Tibial nerve (tissue), 4 donors: ENCODE data around the gene TNFRSF18. TPM values are rescaled to one million over a fixed set of nuclear protein-coding genes. Genes with fewer than 3 reads are reported as not detected.

Source experiments
- DNase-seq, 2 donors: peaks; one replicate each; pipeline ENCODE4 v3.0.0-alpha.2; 2019; ENCODE audit warnings: low spot score in 2 of 2
- H3K27ac ChIP-seq, 4 donors: fragments of 200-600 bp; sonication (generic) in 3 of 4; one replicate each; pipeline ENCODE4 v1.5.1; 2017 to 2019; ENCODE audit warnings: mild to moderate bottlenecking in 1 of 4
- H3K27me3 ChIP-seq, 2 donors: fragments of 200-600 bp; sonication (generic) in 1 of 2; one replicate each; pipeline versions ENCODE4 v1.5.1 to v1.6.0; 2017 to 2019
- H3K36me3 ChIP-seq, 3 donors: fragments of 200-600 bp; sonication (generic); one replicate each; pipeline ENCODE4 v1.5.1; 2018 to 2019
- H3K4me1 ChIP-seq, 4 donors: fragments of 200-600 bp; sonication (generic) in 3 of 4; one replicate each; pipeline ENCODE4 v1.5.1; 2017 to 2019
- H3K4me3 ChIP-seq, 4 donors: fragments of 200-600 bp; sonication (generic) in 3 of 4; one replicate each; pipeline ENCODE4 v1.5.1; 2017 to 2019; ENCODE audit warnings: mild to moderate bottlenecking in 1 of 4, moderate library complexity in 1 of 4
- H3K9me3 ChIP-seq, 4 donors: fragments of 200-600 bp; sonication (generic) in 3 of 4; one replicate each; pipeline ENCODE4 v1.5.1; 2017 to 2019
- CTCF ChIP-seq, 5 experiments: fragments of 200-600 bp in 3 of 5; fragments of 450-650 bp in 2 of 5; sonication (generic) in 3 of 5; IDR thresholded peaks; one replicate each; pipeline ENCODE4 v1.5.1; 2016 to 2019; ENCODE audit warnings: antibody characterized with exemption in 5 of 5, mild to moderate bottlenecking in 3 of 5, moderate library complexity in 2 of 5
- EP300 ChIP-seq, 2 donors: sonication (generic); formaldehyde crosslinking; IDR thresholded peaks; one replicate each; pipeline ENCODE4 v1.6.1; 2017; ENCODE audit warnings: antibody characterized with exemption in 2 of 2, mild to moderate bottlenecking in 1 of 2
- POLR2A ChIP-seq, 2 donors: fragments of 450-650 bp; IDR thresholded peaks; one replicate each; pipeline ENCODE4 v1.6.1; 2017; ENCODE audit warnings: antibody characterized with exemption in 2 of 2, mild to moderate bottlenecking in 2 of 2, moderate library complexity in 2 of 2
- WGBS, 2 donors: methylation state at CpG; one replicate each; pipeline ENCODE4 v1.1.5; 2018; 5-methylcytosine and 5-hydroxymethylcytosine counted together
- total RNA-seq, 4 donors: library from RNA; depleted of rRNA; stranded (reverse); fragments of >200 nt; gene quantifications; one replicate each; pipeline ENCODE4 v1.1.0, GENCODE V29; 2016

Gene TNFRSF18
- total RNA-seq, 4 donors from 2014 or later = 0.44 TPM; not detected in 3

GRCh38 chr1:1222575-1223225 lies 16.3 kb upstream of the TNFRSF18 start:
- no peak overlapping the region for H3K4me3 ChIP-seq
- H3K36me3 ChIP-seq = peaks cover 5 to 100% (median 19%) of the 10 kb centered on the region in 3 donors
- no peaks in the 10 kb centered on the region for H3K27me3 ChIP-seq
- 91 to 96% methylated on average over 40 to 42 of the region's 44 CpGs for WGBS, 2 donors
- DNase-seq = no peak
- no peaks in the 10 kb centered on the region for H3K4me1 ChIP-seq
- H3K27ac ChIP-seq = no peak overlapping the region
- H3K9me3 ChIP-seq = no peaks in the 10 kb centered on the region
- TF ChIP-seq CTCF (IDR thresholded peaks at IDR 0.05) (no peak), EP300 (IDR thresholded peaks at IDR 0.05) (no peak), POLR2A (IDR thresholded peaks at IDR 0.05) (no peak)

DNA sequence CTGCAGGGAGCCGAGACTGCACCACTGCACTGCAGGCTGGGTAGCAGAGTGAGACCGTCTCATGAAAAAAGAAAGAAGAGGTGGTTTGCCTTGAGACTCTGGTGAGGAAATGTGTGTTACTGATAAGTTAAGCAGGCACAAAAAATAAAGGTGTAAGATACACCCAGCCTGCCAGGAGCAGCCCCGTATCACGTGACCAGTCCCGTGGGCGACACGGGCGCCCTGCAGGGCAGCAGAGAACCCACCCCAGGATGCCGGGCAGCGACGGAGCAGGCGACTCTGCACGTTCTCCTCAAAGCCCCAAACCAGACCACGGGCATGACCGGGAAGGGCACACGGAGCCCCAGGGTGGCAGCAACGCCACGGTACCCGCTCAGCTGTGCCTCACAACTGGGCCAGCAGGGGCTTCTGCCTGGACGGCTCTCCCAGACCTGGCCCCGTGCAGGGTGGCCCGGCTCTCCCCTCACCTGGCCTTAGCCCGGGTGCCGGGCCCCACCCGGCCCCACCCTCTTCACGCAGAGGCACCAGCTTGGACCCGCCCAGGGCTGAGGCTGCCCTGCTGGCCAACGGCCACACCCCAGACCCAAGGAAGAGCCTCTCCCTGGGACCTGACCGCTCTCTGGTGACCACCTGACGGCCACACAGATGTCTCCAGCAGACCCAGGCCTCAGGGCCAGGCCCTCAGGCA lies 15.6 kb upstream of the TNFRSF18 start:
- WGBS, 2 donors = 86 to 90% methylated on average over 19 of the region's 30 CpGs
- no peak for DNase-seq
- no peaks in the 10 kb centered on the region for H3K9me3 ChIP-seq
- no peak overlapping the region for H3K4me3 ChIP-seq
- peaks cover 5 to 100% (median 12%) of the 10 kb centered on the region in 3 donors for H3K36me3 ChIP-seq
- H3K27ac ChIP-seq = no peak overlapping the region
- no peaks in the 10 kb centered on the region for H3K27me3 ChIP-seq
- H3K4me1 ChIP-seq = no peaks in the 10 kb centered on the region
- TF ChIP-seq POLR2A (IDR thresholded peaks at IDR 0.05) (no peak), CTCF (IDR thresholded peaks at IDR 0.05) (no peak)

DNA sequence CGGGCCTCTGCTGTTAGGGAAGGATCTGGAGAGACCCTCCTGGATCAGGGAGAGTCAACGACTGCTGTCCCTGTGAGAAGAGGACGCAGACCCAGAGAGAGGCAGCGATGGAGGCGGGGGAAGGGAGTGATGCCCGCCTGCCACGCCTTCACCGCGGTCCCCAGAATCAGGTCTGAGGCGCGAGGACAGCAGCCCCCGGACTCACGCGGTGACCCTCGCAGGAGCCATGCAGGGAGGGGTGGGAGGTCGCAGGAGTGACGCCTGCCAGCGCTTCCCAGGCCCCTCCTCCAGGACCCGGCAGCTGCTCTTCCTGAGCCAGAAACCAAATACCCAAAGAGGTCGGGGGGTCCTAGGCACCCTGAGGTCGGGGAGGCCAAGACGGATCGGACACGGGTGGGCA lies 13.8 kb upstream of the TNFRSF18 start:
- 84 to 89% methylated on average over 23 to 24 of the region's 24 CpGs for WGBS, 2 donors
- no peak overlapping the region for H3K4me3 ChIP-seq
- no peaks in the 10 kb centered on the region for H3K27me3 ChIP-seq
- DNase-seq = no peak
- H3K4me1 ChIP-seq = no peaks in the 10 kb centered on the region
- no peak overlapping the region for H3K27ac ChIP-seq
- TF ChIP-seq CTCF (IDR thresholded peaks at IDR 0.05) (no peak), POLR2A (IDR thresholded peaks at IDR 0.05) (no peak), EP300 (IDR thresholded peaks at IDR 0.05) (no peak)
- H3K36me3 ChIP-seq = peaks cover 5 to 100% (median 11%) of the 10 kb centered on the region in 3 donors
- H3K9me3 ChIP-seq = no peaks in the 10 kb centered on the region

- WGBS, 2 donors = 92 to 93% methylated on average over 19 to 20 of the region's 20 CpGs
- Histone ChIP-seq H3K4me1 (peaks cover 0 to 8% (median under 1%) of the 10 kb centered on the region in 4 donors), H3K27me3 (no peaks in the 10 kb centered on the region), H3K27ac (no peak overlapping the region), H3K4me3 (no peak overlapping the region), H3K36me3 (peaks cover 5 to 98% (median 11%) of the 10 kb centered on the region in 3 donors), H3K9me3 (no peaks in the 10 kb centered on the region)
- DNase-seq = no peak
- no peak for TF ChIP-seq POLR2A (IDR thresholded peaks at IDR 0.05)
- no peak for TF ChIP-seq CTCF (IDR thresholded peaks at IDR 0.05)
- no peak for TF ChIP-seq EP300 (IDR thresholded peaks at IDR 0.05)
Observed at GRCh38 chr1:1219341-1219740, 12.9 kb upstream of the TNFRSF18 start.

GRCh38 chr1:1218524-1219200 lies 12.3 kb upstream of the TNFRSF18 start:
- Histone ChIP-seq H3K4me3 (no peak overlapping the region), H3K27me3 (no peaks in the 10 kb centered on the region), H3K9me3 (no peaks in the 10 kb centered on the region), H3K36me3 (peaks cover 3 to 91% (median 11%) of the 10 kb centered on the region in 3 donors), H3K4me1 (peaks cover 0 to 15% (median 4%) of the 10 kb centered on the region in 4 donors), H3K27ac (no peak overlapping the region)
- TF ChIP-seq POLR2A (IDR thresholded peaks at IDR 0.05) = no peak
- no peak for TF ChIP-seq CTCF (IDR thresholded peaks at IDR 0.05)
- TF ChIP-seq EP300 (IDR thresholded peaks at IDR 0.05) = no peak
- no peak for DNase-seq
- 90 to 91% methylated on average over 32 to 36 of the region's 36 CpGs for WGBS, 2 donors
